ENCODE data around the gene PCSK5.

DNA sequence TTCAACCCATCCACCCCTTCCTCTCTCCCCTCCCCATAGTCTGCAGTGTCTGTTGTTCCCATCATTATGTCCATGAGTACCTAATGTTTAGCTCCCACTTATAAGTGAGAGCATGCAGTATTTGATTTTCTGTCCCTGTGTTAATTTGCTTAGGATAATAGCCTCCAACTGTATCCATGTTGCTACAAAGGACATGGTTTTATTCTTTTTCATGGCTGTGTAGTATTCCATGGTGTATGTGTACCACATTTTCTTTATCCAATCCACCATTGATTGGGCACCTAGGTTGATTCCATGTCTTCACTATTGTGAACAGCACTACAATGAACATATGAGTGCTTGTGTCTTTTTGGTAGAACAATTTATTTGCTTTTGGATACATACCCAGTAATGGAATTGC is 187.1 kb downstream of the PCSK5 start:
- no peak for TF ChIP-seq POLR2A (IDR thresholded peaks at IDR 0.05; ENCODE audit: low read length)
- no peak for TF ChIP-seq GATA1 (IDR thresholded peaks at IDR 0.05; ENCODE audit: low read depth, low read length)
